Activated CD8-positive, alpha-beta memory T cell treated with anti-CD3 and anti-CD28 coated beads for 4 hours (primary cell): ENCODE data around the gene PEX5.
"Not testable (repeated sequence)": the region's sequence is repeated elsewhere in the genome, so short reads cannot be mapped to it uniquely, and the experiment has no call there.

Source experiments
- DNase-seq, 2 donors: peaks; one replicate each; pipeline ENCODE4 v3.0.0-alpha.2; 2020; ENCODE audit warnings: low read depth in 2 of 2

Gene PEX5

DNA sequence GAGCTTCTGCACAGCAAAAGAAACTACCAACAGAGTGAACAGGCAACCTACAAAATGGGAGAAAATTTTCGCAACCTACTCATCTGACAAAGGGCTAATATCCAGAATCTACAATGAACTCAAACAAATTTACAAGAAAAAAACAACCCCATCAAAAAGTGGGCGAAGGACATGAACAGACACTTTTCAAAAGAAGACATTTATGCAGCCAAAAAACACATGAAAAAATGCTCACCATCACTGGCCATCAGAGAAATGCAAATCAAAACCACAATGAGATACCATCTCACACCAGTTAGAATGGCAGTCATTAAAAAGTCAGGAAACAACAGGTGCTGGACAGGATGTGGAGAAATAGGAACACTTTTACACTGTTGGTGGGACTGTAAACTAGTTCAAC lies 24.3 kb downstream of the PEX5 start:
- DNase-seq, result not testable (repeated sequence)

DNA sequence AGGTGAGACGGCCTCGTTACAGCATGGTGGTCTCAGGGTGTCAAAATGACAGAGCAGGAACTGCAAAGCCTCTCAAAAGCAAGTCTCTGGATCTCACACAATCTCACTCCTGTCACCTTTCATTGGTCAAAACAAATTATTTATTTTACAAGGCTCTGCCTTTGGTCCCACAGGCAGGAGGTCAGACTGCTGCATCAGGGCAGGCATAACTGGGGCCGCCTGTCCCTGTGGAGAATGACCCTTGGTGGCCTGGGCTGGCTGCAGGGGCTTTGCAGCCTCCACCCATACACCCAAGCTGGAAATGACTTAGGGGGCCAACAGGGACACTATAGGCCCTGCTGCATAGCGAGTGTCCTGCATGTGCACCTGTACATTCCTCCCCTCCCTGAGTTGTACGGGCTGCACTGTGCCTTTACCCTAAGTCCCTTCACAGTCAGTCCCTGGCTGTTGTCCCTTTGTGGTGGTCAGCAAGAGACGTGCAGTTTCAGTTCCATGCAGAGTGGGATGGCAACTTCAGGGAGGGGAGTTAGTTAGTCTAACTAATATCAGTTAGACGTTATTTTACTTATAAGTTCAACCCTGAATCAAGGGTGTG lies 28.1 kb downstream of the PEX5 start:
- DNase-seq, result no peak

DNA sequence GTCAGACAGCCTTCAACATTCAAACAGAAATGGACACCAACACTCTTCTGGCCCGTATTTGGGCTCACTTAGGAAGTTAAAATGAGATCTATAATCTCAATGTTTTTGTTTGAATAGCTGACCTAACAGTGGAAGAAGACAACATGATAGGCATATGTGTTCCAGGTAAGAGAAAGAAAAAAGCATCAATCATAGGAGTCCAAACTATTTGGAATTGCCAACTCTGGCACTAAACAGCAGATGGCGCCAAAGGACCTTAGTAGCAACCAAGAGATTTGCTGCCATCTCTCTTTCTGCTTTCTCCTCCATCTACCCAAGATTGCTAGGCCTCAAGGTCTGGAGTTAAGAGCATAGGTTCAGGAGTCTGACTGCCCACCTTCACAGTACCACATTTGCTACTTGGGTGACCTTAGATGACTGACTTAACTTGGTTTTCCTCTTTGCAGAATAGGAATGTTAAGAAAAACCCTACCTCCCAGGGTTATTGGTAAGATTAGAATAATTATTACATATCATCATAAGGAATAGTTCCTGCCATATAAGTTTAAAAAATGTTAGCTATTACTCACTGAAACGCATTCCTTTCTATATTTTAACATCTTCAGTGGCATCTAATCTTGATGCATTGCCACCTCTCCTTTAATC lies 30.2 kb downstream of the PEX5 start:
- DNase-seq, result peak; percentile 34 to 35

DNA sequence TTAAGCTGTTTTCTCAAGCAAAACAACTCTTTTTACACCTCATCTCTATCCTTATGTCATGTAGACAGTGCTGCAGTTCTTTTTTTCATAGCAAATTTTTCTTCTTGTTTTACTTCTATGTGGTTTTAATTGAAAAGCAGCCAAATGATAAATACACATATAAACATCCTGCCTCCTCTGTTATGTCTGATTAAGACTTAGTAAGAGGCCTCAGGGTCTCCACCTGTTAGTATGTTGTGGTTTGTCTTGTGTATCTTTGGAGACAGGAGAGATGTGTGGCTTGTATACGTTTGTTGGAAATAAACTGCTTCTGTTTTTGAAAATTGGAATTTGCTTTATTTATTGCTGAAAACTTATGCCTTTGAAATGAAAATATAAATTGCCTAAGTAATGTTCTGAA lies 32.0 kb downstream of the PEX5 start:
- DNase-seq, result no peak

DNA sequence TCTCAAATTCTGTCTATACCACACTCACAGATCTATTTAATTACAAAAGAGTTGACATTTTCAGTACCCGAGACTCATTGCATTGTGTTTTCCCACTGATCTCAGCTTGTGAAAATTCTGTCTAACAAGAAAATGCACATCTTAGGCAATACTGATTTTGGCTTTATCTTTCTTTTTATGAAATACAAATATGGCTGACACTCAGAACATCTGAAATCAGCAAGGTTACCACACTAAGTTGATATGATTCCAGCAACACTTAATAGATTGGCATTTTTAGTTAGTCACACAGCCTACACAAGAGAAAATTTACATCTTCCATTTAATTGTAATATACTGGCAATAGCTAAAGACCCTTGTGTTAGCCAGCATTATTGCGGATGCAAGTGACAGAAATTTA lies 40.3 kb downstream of the PEX5 start:
- no peak for DNase-seq

DNA sequence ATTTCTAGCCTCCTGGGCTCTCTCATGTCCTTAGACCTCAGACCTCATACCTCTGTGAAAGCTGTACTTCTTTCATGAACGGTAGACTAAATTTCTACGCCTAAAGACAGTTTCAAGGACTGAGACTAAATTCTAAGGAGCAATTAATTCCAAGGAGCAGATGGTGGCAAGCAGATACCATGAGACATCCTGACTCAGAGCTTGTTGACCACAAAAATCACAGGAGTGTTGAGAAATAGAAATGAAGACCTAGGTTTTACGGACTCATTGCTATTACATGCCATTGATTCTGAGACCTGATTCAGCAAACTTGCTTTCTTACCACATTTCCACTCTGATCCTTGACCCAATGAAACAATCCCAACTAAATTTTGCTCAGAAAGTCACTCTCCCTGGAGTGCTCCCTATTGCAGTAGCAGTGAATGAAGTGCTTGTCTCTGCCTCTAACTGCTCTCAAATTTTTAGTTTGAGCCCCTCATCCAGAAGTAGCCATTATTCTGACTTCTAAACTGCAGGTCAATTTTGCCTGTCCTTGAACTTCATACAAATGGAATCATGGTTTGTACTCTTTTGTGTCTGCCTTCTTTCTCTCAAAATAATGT lies 52.0 kb downstream of the PEX5 start:
- no peak for DNase-seq

DNA sequence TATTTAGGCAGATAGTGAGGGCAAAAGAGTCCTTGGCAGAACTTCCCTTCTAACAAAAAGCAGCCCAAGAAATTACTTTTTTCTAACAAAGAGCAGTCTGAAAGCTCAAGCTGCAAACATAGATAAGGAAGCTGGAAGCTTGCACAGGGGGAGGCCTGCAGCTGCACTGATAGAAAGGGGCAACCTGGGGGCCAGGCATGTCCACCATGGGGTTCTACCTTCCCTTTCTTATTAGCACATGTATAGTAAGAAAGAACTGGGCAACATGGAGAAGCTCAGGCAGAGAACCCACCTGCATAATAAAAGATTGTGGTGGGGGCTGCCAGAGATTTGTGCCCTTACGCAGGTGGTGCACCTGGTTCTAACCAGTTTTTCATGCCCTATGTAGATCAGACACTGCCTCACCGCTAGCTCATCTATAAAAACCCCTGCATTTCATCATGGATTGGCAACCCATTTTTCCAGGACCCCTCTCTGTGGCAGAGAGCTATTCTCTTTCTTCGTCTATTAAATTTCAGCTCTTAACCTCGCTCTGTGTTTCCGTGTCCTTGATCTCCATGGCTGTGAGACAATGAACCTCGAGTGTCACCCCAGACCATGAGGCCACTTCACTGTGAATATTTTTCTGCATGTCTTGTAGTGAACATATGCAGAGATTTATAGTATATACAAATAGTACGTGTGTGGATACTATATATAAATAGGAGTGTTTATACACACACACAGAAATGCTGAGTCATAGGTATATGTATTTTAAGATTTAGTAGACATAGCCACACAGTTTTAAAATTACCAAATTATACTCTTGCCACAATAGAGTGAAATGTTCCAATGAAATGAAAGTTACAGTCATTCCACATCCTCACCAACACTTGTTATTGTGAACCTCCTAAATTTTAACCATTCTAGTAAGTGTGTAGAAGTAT lies 53.0 kb downstream of the PEX5 start:
- no peak for DNase-seq

DNA sequence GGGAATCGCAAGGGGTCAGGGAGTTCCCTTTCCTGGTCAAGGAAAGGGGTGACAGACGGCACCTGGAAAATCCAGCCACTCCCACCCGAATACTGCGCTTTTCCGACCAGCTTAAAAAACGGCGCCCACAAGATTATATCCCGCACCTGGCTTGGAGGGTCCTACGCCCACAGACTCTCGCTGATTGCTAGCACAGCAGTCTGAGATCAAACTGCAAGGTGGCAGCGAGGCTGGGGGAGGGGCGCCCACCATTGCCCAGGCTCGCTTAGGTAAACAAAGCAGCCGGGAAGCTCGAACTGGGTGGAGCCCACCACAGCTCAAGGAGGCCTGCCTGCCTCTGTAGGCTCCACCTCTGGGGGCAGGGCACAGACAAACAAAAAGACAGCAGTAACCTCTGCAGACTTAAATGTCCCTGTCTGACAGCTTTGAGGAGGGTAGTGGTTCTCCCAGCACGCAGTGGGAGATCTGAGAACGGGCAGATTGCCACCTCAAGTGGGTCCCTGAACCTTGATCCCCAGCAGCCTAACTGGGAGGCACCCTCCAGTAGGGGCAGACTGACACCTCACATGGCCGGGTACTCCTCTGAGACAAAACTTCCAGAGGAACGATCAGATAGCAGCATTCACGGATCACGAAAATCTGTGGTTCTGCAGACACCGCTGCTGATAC lies 62.0 kb downstream of the PEX5 start:
- not testable (repeated sequence) for DNase-seq

DNA sequence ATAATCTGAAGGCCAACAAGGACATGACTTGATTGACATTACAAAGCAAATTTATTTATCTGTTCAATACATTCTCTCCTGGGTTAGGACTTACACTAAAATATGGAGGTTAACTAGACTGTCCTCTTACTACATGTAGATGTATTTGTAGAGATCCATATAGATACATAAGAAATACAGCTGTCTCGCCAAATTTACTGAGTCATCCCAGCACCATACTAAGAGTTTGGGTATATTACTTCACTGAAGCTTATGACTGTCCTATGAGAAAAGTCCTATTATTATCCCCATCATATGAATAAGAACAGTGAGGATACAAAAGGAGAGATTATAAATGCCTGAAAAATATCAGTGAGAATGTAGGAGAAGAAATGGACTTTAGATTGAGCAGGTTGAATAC lies 69.6 kb downstream of the PEX5 start:
- no peak for DNase-seq
